Gastroesophageal sphincter (tissue), 3 donors: ENCODE data around the gene WBP1L.

Experiments used
- EP300 ChIP-seq: sonication (generic); formaldehyde crosslinking; IDR thresholded peaks from one replicate; pipeline ENCODE4 v1.6.1; 2017; ENCODE audit warnings: antibody characterized with exemption, mild to moderate bottlenecking
- POLR2AphosphoS5 ChIP-seq: sonication (generic); formaldehyde crosslinking; IDR thresholded peaks from one replicate; pipeline ENCODE4 v1.6.1; 2017; ENCODE audit warnings: antibody characterized with exemption
- TF ChIP-seq, protein P1 (sequence below), 4 experiments: fragments of 200-600 bp in 2 of 4; fragments of 450-650 bp in 2 of 4; sonication (generic) in 1 of 4; IDR thresholded peaks; one replicate each; pipeline ENCODE4 v1.5.1; 2017 to 2019; ENCODE audit warnings: antibody characterized with exemption in 4 of 4, mild to moderate bottlenecking in 2 of 4, moderate library complexity in 2 of 4

DNA sequence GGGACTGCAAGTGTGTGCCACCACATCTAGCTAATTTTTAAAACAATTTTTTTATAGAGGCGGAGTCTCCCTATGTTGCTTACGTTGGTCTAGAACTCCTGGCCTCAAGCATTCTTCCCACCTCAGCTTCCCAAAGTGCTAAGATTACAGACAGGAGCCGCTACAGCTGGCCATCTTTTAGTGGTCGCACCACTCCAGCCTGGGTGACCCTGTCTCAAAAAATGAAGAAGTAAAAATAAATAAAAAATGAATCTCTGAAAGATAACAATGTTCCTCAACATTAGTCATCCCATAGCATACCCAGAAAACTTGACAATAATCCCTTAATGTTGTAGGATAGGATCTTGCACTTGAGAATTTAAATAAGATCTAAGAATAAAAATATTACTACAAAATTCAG, 18.2 kb downstream of the WBP1L start:
- TF ChIP-seq, protein P1, sequence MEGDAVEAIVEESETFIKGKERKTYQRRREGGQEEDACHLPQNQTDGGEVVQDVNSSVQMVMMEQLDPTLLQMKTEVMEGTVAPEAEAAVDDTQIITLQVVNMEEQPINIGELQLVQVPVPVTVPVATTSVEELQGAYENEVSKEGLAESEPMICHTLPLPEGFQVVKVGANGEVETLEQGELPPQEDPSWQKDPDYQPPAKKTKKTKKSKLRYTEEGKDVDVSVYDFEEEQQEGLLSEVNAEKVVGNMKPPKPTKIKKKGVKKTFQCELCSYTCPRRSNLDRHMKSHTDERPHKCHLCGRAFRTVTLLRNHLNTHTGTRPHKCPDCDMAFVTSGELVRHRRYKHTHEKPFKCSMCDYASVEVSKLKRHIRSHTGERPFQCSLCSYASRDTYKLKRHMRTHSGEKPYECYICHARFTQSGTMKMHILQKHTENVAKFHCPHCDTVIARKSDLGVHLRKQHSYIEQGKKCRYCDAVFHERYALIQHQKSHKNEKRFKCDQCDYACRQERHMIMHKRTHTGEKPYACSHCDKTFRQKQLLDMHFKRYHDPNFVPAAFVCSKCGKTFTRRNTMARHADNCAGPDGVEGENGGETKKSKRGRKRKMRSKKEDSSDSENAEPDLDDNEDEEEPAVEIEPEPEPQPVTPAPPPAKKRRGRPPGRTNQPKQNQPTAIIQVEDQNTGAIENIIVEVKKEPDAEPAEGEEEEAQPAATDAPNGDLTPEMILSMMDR (IDR thresholded peaks at IDR 0.05) = no peak
- TF ChIP-seq POLR2AphosphoS5 = no peak
- TF ChIP-seq EP300 = no peak
